HL-60 (cell line): ENCODE data around the gene RALY.

ENCODE experiments used
- DNase-seq, 2 experiments: peaks; one replicate each; pipeline ENCODE4 v3.0.0-alpha.2; 2010 to 2020; ENCODE audit warnings: low read depth in 1 of 2, low spot score in 1 of 2
- H3K27ac ChIP-seq: fragments of 250-450 bp; sonication (Bioruptor Pico); replicated peaks from 2 replicates; pipeline ENCODE4 v1.5.1; 2020; ENCODE audit warnings: mild to moderate bottlenecking, moderate library complexity
- H3K27me3 ChIP-seq: fragments of 250-450 bp; sonication (Bioruptor Pico); 2 replicates; pipeline ENCODE4 v1.5.1; 2021; ENCODE audit warnings: mild to moderate bottlenecking, moderate library complexity; ENCODE audit not compliant: insufficient read depth, poor library complexity, severe bottlenecking
- H3K4me3 ChIP-seq: replicated peaks from 2 replicates; pipeline ENCODE4 v1.5.1; 2011; ENCODE audit warnings: mild to moderate bottlenecking, control low read depth, low read length; ENCODE audit not compliant: insufficient read depth
- CTCF ChIP-seq: IDR thresholded peaks from one replicate; pipeline ENCODE4 v1.5.1; 2011; ENCODE audit warnings: low read length, control low read depth, inconsistent platforms; ENCODE audit not compliant: insufficient read depth
- GABPA ChIP-seq: IDR thresholded peaks from 2 replicates; pipeline ENCODE4 v1.6.1; 2012; ENCODE audit warnings: low read depth
- POLR2AphosphoS5 ChIP-seq: IDR thresholded peaks from 2 replicates; pipeline ENCODE4 v1.6.1; 2012; ENCODE audit warnings: low read depth
- SPI1 ChIP-seq: IDR thresholded peaks from 2 replicates; pipeline ENCODE4 v1.6.1; 2012; ENCODE audit warnings: low read depth, mild to moderate bottlenecking, borderline replicate concordance
- TF ChIP-seq, protein P1 (sequence below): IDR thresholded peaks from 2 replicates; pipeline ENCODE4 v1.6.1; 2012; ENCODE audit warnings: low read depth; ENCODE audit not compliant: insufficient replicate concordance

The RALY gene

GRCh38 chr20:33947709-33948295 lies 45.9 kb upstream of the RALY start:
- Histone ChIP-seq H3K27me3 (no peaks in the 10 kb centered on the region), H3K27ac (no peak overlapping the region), H3K4me3 (no peak overlapping the region)
- TF ChIP-seq GABPA (no peak), CTCF (peak; percentile 77), SPI1 (no peak), POLR2AphosphoS5 (0 out of 2 replicates have a peak, but pooled peaks have one; percentile 32)
- TF ChIP-seq, protein P1, sequence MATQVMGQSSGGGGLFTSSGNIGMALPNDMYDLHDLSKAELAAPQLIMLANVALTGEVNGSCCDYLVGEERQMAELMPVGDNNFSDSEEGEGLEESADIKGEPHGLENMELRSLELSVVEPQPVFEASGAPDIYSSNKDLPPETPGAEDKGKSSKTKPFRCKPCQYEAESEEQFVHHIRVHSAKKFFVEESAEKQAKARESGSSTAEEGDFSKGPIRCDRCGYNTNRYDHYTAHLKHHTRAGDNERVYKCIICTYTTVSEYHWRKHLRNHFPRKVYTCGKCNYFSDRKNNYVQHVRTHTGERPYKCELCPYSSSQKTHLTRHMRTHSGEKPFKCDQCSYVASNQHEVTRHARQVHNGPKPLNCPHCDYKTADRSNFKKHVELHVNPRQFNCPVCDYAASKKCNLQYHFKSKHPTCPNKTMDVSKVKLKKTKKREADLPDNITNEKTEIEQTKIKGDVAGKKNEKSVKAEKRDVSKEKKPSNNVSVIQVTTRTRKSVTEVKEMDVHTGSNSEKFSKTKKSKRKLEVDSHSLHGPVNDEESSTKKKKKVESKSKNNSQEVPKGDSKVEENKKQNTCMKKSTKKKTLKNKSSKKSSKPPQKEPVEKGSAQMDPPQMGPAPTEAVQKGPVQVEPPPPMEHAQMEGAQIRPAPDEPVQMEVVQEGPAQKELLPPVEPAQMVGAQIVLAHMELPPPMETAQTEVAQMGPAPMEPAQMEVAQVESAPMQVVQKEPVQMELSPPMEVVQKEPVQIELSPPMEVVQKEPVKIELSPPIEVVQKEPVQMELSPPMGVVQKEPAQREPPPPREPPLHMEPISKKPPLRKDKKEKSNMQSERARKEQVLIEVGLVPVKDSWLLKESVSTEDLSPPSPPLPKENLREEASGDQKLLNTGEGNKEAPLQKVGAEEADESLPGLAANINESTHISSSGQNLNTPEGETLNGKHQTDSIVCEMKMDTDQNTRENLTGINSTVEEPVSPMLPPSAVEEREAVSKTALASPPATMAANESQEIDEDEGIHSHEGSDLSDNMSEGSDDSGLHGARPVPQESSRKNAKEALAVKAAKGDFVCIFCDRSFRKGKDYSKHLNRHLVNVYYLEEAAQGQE = no peak
- DNase-seq = peak; percentile 82 to 89

- no peak for DNase-seq
- peak; percentile 28; the same call in 1 of the 2 replicates for TF ChIP-seq SPI1
- no peak for TF ChIP-seq POLR2AphosphoS5
- Histone ChIP-seq H3K27ac (no peak overlapping the region), H3K27me3 (no peaks in the 10 kb centered on the region), H3K4me3 (no peak overlapping the region)
These were observed 45.2 kb upstream of the RALY start for GRCh38 chr20:33948480-33948879.

GRCh38 chr20:33951171-33951570 lies 42.5 kb upstream of the RALY start:
- TF ChIP-seq, protein P1 = no peak
- TF ChIP-seq POLR2AphosphoS5 = no peak
- TF ChIP-seq SPI1 = no peak
- no peak for TF ChIP-seq GABPA
- TF ChIP-seq CTCF = no peak

DNA sequence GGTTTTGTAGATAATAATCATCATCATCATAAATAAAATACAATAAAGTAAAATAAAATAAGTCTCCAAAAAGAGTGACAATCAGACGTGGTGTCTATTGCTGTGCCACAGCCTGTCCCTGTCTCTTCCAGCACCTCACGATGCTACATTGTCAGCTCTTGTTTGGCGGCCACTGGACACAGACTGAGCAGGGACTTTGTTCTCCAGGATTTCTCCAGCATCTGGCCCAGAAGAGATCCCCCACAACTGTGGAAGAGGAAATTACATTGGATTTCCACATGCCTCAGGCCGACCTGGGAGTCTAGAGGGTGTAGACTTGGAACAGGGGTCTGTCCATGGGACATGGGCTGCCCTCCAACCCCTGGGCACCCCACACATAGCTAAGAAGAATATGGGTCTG lies 39.2 kb upstream of the RALY start:
- Histone ChIP-seq H3K27ac (no peak overlapping the region), H3K27me3 (no peaks in the 10 kb centered on the region), H3K4me3 (no peak overlapping the region)
- TF ChIP-seq SPI1 (no peak), POLR2AphosphoS5 (no peak), CTCF (no peak), GABPA (no peak)
- TF ChIP-seq, protein P1 = no peak
- no peak for DNase-seq

More at GRCh38 chr20:33951171-33951570, 42.5 kb upstream of the RALY start:
- H3K27me3 ChIP-seq = no peaks in the 10 kb centered on the region
- no peak overlapping the region for H3K27ac ChIP-seq
- DNase-seq = no peak
- H3K4me3 ChIP-seq = no peak overlapping the region
